H1 (cell line): ENCODE measurements around the gene DOK7.

Experiments used
- ASH2L ChIP-seq: fragments of 200-600, 300-600 bp; sonication (generic); IDR thresholded peaks from one replicate; pipeline ENCODE4 v1.7.1; 2017; ENCODE audit warnings: low read length
- EZH2 ChIP-seq: fragments of 200-600 bp; sonication (generic); IDR thresholded peaks from 2 replicates; pipeline ENCODE4 v1.7.1; 2012; ENCODE audit warnings: low read depth, mild to moderate bottlenecking, moderate library complexity, low read length, inconsistent platforms; ENCODE audit not compliant: severe bottlenecking
- SRF ChIP-seq: IDR thresholded peaks from 2 replicates; pipeline ENCODE4 v1.6.1; 2011; ENCODE audit warnings: mild to moderate bottlenecking, low read depth, low read length, moderate library complexity
- TAF1 ChIP-seq: IDR thresholded peaks from 2 replicates; pipeline ENCODE4 v1.6.1; 2011; ENCODE audit warnings: mild to moderate bottlenecking, low read depth, low read length
- TF ChIP-seq, protein P1 (sequence below), 3 experiments: IDR thresholded peaks; 1 replicate in 2 of 3; 2 replicates in 1 of 3; pipeline versions ENCODE4 v1.5.1 to v1.6.1; 2011; ENCODE audit warnings: low read length in 3 of 3, mild to moderate bottlenecking in 3 of 3, inconsistent platforms in 2 of 3, low read depth in 1 of 3, moderate library complexity in 1 of 3; ENCODE audit not compliant: insufficient read depth in 1 of 3; ENCODE audit errors: control extremely low read depth in 1 of 3

DNA sequence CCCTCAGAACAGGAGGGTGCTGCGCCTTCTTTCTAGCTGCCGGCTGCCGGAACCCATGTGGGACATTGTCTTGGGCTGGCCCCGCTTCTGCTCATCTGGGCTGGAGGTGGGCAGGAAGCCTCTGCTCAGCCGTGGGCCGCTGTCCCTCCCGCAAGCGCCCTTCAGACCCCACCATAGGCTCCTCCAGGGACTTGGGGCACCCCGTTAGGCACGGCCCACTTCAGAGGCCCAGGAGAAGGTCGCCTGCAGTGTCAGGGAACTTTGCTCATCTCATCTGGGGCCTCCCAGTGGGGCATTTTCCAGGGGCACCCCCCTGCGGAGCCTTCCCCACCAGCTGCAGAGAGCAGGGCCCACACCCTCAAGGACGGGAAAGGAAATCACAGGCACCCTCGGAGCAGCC lies 32.9 kb downstream of the DOK7 start:
- TF ChIP-seq SRF (no peak), ASH2L (no peak), TAF1 (no peak), EZH2 (no peak)
- TF ChIP-seq, protein P1, sequence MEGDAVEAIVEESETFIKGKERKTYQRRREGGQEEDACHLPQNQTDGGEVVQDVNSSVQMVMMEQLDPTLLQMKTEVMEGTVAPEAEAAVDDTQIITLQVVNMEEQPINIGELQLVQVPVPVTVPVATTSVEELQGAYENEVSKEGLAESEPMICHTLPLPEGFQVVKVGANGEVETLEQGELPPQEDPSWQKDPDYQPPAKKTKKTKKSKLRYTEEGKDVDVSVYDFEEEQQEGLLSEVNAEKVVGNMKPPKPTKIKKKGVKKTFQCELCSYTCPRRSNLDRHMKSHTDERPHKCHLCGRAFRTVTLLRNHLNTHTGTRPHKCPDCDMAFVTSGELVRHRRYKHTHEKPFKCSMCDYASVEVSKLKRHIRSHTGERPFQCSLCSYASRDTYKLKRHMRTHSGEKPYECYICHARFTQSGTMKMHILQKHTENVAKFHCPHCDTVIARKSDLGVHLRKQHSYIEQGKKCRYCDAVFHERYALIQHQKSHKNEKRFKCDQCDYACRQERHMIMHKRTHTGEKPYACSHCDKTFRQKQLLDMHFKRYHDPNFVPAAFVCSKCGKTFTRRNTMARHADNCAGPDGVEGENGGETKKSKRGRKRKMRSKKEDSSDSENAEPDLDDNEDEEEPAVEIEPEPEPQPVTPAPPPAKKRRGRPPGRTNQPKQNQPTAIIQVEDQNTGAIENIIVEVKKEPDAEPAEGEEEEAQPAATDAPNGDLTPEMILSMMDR (IDR thresholded peaks at IDR 0.05; ENCODE audit: control extremely low read depth in 1 of 3, insufficient read depth in 1 of 3, low read depth in 1 of 3, low read length in 3 of 3) = no peak
